ENCODE results near the gene SMPDL3B. TPM values are rescaled to one million over a fixed set of nuclear protein-coding genes. Genes with fewer than 3 reads are reported as not detected.
A peak's percentile ranks its signal among the peaks of the same experiment; 100 is the strongest.

SMPDL3B gene
- total RNA-seq, 1 experiment from 2014 or later: 51.3 TPM

DNA sequence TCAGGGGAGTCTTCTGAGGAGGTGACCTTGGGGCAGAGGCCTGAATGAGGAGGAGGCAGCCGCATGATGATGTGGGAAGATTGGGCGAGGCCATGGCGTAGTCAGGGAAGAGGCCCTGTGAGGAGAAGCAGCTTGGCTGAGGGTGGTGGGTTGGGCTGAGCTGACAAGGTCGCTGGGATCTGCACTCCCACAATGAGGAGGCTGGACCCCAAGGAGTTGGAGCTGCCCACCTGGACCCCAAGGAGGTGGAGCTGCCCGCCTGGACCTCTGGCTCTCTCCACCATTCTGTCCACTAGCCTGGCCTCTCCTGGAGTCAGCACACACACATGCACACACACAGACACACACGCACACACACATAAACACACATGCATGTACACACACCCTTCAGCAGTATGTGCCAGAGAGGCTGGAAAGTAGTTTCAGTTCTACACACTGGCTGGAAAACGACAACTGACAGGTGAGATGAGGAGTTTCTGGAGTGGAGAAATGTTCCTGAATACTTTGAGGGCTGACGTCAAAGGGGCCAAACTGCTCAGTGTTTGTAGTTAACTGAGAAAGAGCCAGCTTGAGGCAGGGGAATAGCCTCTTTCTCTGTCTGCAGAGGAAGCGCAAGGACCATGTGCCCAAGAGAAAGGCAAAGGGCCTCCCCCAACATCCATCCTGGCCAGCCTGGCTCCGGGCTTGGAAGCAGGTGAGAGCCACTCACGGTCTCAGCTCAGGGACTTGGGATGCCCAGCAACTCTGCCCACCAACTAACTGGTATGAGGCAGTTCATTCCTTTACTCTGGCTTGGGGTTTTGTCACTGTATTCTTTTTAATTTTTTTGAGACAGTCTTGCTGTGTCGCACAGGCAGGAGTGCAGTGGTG is 7.1 kb downstream of the SMPDL3B start:
- Histone ChIP-seq H2AK5ac (ENCODE audit: insufficient read length, low read length) (no peak overlapping the region), H4K91ac (ENCODE audit: insufficient read length, low read depth, low read length) (no peak overlapping the region), H3K56ac (ENCODE audit: insufficient read length, low read depth, low read length) (no peak overlapping the region), H2BK5ac (ENCODE audit: insufficient read length, low read length) (no peak overlapping the region), H4K5ac (ENCODE audit: insufficient read length, low read depth, low read length) (no peak overlapping the region), H3T11ph (ENCODE audit: low read length) (no peak overlapping the region), H3K23me2 (ENCODE audit: insufficient read length, low read depth, low read length, poor library complexity, severe bottlenecking) (peaks cover 3% of the 10 kb centered on the region), H3K14ac (ENCODE audit: insufficient read depth, low read length) (no peak overlapping the region), H3K79me1 (ENCODE audit: insufficient read depth, low read depth, low read length, poor library complexity, severe bottlenecking) (peaks cover 4% of the 10 kb centered on the region), H2BK12ac (ENCODE audit: insufficient read length, low read depth, low read length) (no peak overlapping the region), H2BK20ac (ENCODE audit: low read depth, low read length, poor library complexity, severe bottlenecking) (no peak overlapping the region), H3K4me2 (ENCODE audit: insufficient read depth, insufficient read length, low read length) (no peak overlapping the region), H2AFZ (ENCODE audit: low read length) (no peak overlapping the region), H2BK15ac (ENCODE audit: low read depth, low read length) (no peak overlapping the region), H3K4ac (ENCODE audit: low read depth, low read length) (no peak overlapping the region), H4K8ac (replicated peaks; ENCODE audit: insufficient read length, low read depth, low read length) (no peak overlapping the region), H3K79me2 (ENCODE audit: insufficient read depth, low read length) (no peaks in the 10 kb centered on the region), H3K27me3 (ENCODE audit: insufficient read depth, low read length) (no peaks in the 10 kb centered on the region), H3K27ac (ENCODE audit: insufficient read length, low read depth, low read length) (no peak overlapping the region), H3K9me3 (ENCODE audit: control insufficient read depth, low read depth, low read length) (no peaks in the 10 kb centered on the region), H3K23ac (ENCODE audit: insufficient read length, low read depth, low read length) (no peak overlapping the region), H2BK120ac (ENCODE audit: low read depth, low read length, poor library complexity, severe bottlenecking) (no peak overlapping the region), H3K9ac (ENCODE audit: extremely low read depth, insufficient read length, low read length) (no peak overlapping the region), H3K18ac (ENCODE audit: insufficient read length, low read depth, low read length) (no peak overlapping the region), H3K4me1 (ENCODE audit: insufficient read depth, low read length) (peaks cover 2% of the 10 kb centered on the region; the same call in 1 of the 2 replicates), H4K20me1 (ENCODE audit: control insufficient read depth, insufficient read depth, insufficient read length) (no peaks in the 10 kb centered on the region)
- peaks cover 33% of the 10 kb centered on the region in 2 experiments for H3K4me1 Mint-ChIP-seq
- no peaks in the 10 kb centered on the region for H3K9me3 Mint-ChIP-seq
- H3K27me3 Mint-ChIP-seq (ENCODE audit: low read depth): no peaks in the 10 kb centered on the region
- peak overlapping the region in 1 of 3 experiments; percentile 83; a peak in 2 of 7 replicates for H3K27ac Mint-ChIP-seq
- TF ChIP-seq CTCF (conservative IDR thresholded peaks at IDR 0.05): no peak
- WGBS (ENCODE audit: extremely low coverage, insufficient read length, low lambda C conversion rate): no CpG with 5 or more reads among the region's 12 CpGs
- no peak overlapping the region; a peak in 1 of 5 replicates for H3K4me3 Mint-ChIP-seq
- H3K36me3 Mint-ChIP-seq (ENCODE audit: insufficient read depth in 1 of 3, low read depth in 3 of 3): peaks cover 10 to 48% (median 48%) of the 10 kb centered on the region in 3 experiments; a peak in 6 of 7 replicates
- no peak for DNase-seq
